ENCODE results near the gene PLCB3. TPM values are rescaled to one million over a fixed set of nuclear protein-coding genes. Genes with fewer than 3 reads are reported as not detected.

PLCB3 gene
- total and polyA plus RNA-seq, 2 of the 13 experiments (the other 11 are each of a cell fraction or from before 2014, with no cell fraction given) = 7.5 to 13.8 TPM

GRCh38 chr11:64304316-64305072 is 53.2 kb downstream of the PLCB3 start (continued):
- TF ChIP-seq, protein P1, sequence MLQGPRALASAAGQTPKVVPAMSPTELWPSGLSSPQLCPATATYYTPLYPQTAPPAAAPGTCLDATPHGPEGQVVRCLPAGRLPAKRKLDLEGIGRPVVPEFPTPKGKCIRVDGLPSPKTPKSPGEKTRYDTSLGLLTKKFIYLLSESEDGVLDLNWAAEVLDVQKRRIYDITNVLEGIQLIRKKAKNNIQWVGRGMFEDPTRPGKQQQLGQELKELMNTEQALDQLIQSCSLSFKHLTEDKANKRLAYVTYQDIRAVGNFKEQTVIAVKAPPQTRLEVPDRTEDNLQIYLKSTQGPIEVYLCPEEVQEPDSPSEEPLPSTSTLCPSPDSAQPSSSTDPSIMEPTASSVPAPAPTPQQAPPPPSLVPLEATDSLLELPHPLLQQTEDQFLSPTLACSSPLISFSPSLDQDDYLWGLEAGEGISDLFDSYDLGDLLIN (CRISPR knock-in tag; IDR thresholded peaks at IDR 0.05; ENCODE audit: borderline replicate concordance) = no peak
- TF ChIP-seq KMT2B (CRISPR knock-in tag; IDR thresholded peaks at IDR 0.05) (peak; percentile 37; the same call in 1 of the 2 replicates), KLF15 (CRISPR knock-in tag; IDR thresholded peaks at IDR 0.05; ENCODE audit: borderline replicate concordance) (no peak), MTF2 (CRISPR knock-in tag; IDR thresholded peaks at IDR 0.05; ENCODE audit: borderline replicate concordance) (no peak), SRSF9 (IDR thresholded peaks at IDR 0.05; ENCODE audit: borderline replicate concordance, insufficient read depth, low read depth, low read length, poor library complexity, severe bottlenecking) (no peak), ZNF782 (CRISPR knock-in tag; IDR thresholded peaks at IDR 0.05; ENCODE audit: borderline replicate concordance) (no peak), GMEB2 (CRISPR knock-in tag; IDR thresholded peaks at IDR 0.05; ENCODE audit: low read depth) (no peak), ZNF549 (CRISPR knock-in tag; IDR thresholded peaks at IDR 0.05) (no peak), ZNF543 (CRISPR knock-in tag; IDR thresholded peaks at IDR 0.05) (no peak), NBN (conservative IDR thresholded peaks at IDR 0.05) (no peak), YY1 (IDR thresholded peaks at IDR 0.05; ENCODE audit: insufficient read depth, insufficient replicate concordance, low read depth, low read length) (peak; percentile 40), ZNF124 (CRISPR knock-in tag; IDR thresholded peaks at IDR 0.05) (peak; percentile 52; the same call in 1 of the 2 replicates), ZNF589 (CRISPR knock-in tag; conservative IDR thresholded peaks at IDR 0.05) (no peak), SALL2 (CRISPR knock-in tag; IDR thresholded peaks at IDR 0.05) (no peak), SMAD3 (CRISPR knock-in tag; IDR thresholded peaks at IDR 0.05) (0 out of 2 replicates have a peak, but pooled peaks have one; percentile 11), BRD4 (CRISPR knock-in tag; IDR thresholded peaks at IDR 0.05) (peak; percentile 76; the same call in 1 of the 2 replicates), REPIN1 (CRISPR knock-in tag; IDR thresholded peaks at IDR 0.05; ENCODE audit: borderline replicate concordance, low read depth) (no peak; the same call in 1 of the 2 replicates), CREB1 (IDR thresholded peaks at IDR 0.05) (no peak), CREB1 (CRISPR knock-in tag; IDR thresholded peaks at IDR 0.05) (no peak), PHF5A (CRISPR knock-in tag; IDR thresholded peaks at IDR 0.05; ENCODE audit: low read depth, unreplicated experiment) (no peak), RXRA (CRISPR knock-in tag; IDR thresholded peaks at IDR 0.05) (peak; percentile 55; the same call in 1 of the 2 replicates)
- TF ChIP-seq, protein P2, sequence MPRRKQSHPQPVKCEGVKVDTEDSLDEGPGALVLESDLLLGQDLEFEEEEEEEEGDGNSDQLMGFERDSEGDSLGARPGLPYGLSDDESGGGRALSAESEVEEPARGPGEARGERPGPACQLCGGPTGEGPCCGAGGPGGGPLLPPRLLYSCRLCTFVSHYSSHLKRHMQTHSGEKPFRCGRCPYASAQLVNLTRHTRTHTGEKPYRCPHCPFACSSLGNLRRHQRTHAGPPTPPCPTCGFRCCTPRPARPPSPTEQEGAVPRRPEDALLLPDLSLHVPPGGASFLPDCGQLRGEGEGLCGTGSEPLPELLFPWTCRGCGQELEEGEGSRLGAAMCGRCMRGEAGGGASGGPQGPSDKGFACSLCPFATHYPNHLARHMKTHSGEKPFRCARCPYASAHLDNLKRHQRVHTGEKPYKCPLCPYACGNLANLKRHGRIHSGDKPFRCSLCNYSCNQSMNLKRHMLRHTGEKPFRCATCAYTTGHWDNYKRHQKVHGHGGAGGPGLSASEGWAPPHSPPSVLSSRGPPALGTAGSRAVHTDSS (CRISPR knock-in tag; conservative IDR thresholded peaks at IDR 0.05) = no peak
- TF ChIP-seq, protein P3, sequence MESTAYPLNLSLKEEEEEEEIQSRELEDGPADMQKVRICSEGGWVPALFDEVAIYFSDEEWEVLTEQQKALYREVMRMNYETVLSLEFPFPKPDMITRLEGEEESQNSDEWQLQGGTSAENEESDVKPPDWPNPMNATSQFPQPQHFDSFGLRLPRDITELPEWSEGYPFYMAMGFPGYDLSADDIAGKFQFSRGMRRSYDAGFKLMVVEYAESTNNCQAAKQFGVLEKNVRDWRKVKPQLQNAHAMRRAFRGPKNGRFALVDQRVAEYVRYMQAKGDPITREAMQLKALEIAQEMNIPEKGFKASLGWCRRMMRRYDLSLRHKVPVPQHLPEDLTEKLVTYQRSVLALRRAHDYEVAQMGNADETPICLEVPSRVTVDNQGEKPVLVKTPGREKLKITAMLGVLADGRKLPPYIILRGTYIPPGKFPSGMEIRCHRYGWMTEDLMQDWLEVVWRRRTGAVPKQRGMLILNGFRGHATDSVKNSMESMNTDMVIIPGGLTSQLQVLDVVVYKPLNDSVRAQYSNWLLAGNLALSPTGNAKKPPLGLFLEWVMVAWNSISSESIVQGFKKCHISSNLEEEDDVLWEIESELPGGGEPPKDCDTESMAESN (CRISPR knock-in tag; conservative IDR thresholded peaks at IDR 0.05) = 0 out of 2 replicates have a peak, but pooled peaks have one; percentile 30
